HG03045 (cell line): ENCODE measurements around the gene CCDC57.

Source experiments
- ATAC-seq: cut with Tn5 transposase; IDR thresholded peaks from one replicate; pipeline ENCODE4 v1.9.1; 2021; ENCODE audit warnings: mild to moderate bottlenecking, moderate library complexity; ENCODE audit not compliant: unreplicated experiment

The CCDC57 gene

GRCh38 chr17:82098169-82098938 lies 114.3 kb downstream of the CCDC57 start, which contains the start of gene FASN:
Gene FASN (minus strand): TSS chr17:82098236. CDS start chr17:82096445, 1,791 bp downstream.
- peak; percentile 70 for ATAC-seq

- ATAC-seq = peak; percentile 22
Observed at GRCh38 chr17:82097919-82098168, 114.8 kb downstream of the CCDC57 start.

GRCh38 chr17:82097184-82097918 lies 115.3 kb downstream of the CCDC57 start:
- peak; percentile 1 for ATAC-seq

- no peak for ATAC-seq
Observed at GRCh38 chr17:82096709-82097183, 115.9 kb downstream of the CCDC57 start.

GRCh38 chr17:82095777-82096708 lies 116.6 kb downstream of the CCDC57 start:
- ATAC-seq = no peak

- no peak for ATAC-seq
Observed at GRCh38 chr17:82094931-82095776, 117.5 kb downstream of the CCDC57 start.

- no peak for ATAC-seq
Observed at GRCh38 chr17:82092995-82093751, 119.5 kb downstream of the CCDC57 start.

GRCh38 chr17:82092628-82092994 lies 120.0 kb downstream of the CCDC57 start:
- no peak for ATAC-seq

GRCh38 chr17:82092094-82092586 lies 120.5 kb downstream of the CCDC57 start:
- ATAC-seq = no peak

- no peak for ATAC-seq
Observed at GRCh38 chr17:82091264-82092066, 121.2 kb downstream of the CCDC57 start.

- no peak for ATAC-seq
Observed at GRCh38 chr17:82090549-82091263, 121.9 kb downstream of the CCDC57 start.

GRCh38 chr17:82089723-82090548 lies 122.7 kb downstream of the CCDC57 start:
- no peak for ATAC-seq

- ATAC-seq = no peak
Observed at GRCh38 chr17:82088838-82089722, 123.6 kb downstream of the CCDC57 start.

GRCh38 chr17:82087961-82088837 lies 124.4 kb downstream of the CCDC57 start:
- no peak for ATAC-seq
